Medulla oblongata (tissue), 1 donor: Measurements from ENCODE around the gene YPEL2.
A peak's percentile ranks its signal among the peaks of the same experiment; 100 is the strongest.
"Not testable (repeated sequence)": the region's sequence is repeated elsewhere in the genome, so short reads cannot be mapped to it uniquely, and the experiment has no call there.

Source experiments
- DNase-seq: peaks from one replicate; pipeline ENCODE4 v3.0.0-alpha.2; 2015; ENCODE audit errors: extremely low spot score

YPEL2 gene, protein sequence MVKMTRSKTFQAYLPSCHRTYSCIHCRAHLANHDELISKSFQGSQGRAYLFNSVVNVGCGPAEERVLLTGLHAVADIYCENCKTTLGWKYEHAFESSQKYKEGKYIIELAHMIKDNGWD

GRCh38 chr17:59331129-59331928 lies at the start of gene YPEL2:
YPEL2 (plus strand) TSS chr17:59331655; CDS start chr17:59353410, 21,755 bp downstream.
- peak; percentile 97 for DNase-seq

DNA sequence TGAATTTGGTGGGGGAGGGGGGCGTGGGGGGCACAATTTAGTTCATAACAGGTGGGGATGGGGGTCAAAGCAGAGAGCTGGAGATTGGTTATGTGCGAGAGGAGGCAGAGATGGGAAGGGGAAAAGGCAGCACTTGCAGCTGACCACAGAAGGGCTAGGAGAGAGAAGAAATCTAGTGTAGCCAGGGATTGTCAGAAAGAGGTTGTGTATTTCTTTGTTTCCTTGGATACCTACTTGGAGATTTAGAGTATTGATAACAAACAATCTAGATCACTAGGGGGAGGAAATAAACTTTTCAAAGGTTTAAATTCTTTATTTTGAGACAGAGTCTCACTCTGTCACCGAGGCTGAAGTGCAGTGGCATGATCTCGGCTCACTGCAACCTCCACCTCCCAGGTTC lies 47.1 kb upstream of the YPEL2 start:
- no peak for DNase-seq

GRCh38 chr17:59287452-59287851 lies 44.0 kb upstream of the YPEL2 start:
- DNase-seq, result no peak

DNA sequence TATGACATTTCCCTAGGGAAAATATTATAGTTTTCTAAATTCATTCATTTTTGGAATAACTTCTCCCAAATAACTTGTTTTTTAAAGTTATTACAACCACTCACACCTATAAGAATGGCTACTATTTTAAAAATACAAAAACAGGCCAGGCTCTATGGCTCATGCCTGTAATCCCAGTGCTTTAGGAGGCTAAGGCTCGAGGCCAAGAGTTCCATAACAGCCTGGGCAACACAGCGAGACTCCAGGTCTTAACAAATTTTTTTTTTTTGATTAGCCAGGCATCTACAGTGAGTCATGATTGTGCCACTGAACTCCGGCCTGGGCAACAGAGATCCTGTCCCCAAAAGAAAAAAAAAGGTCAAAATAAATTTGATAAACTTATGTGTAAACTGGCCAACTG lies 43.6 kb upstream of the YPEL2 start:
- DNase-seq, result no peak

GRCh38 chr17:59289981-59290301 lies 41.5 kb upstream of the YPEL2 start:
- no peak for DNase-seq

- not testable (repeated sequence) for DNase-seq
Observed at GRCh38 chr17:59290302-59290998, 41.0 kb upstream of the YPEL2 start.

- DNase-seq, result no peak
Observed at GRCh38 chr17:59292174-59292523, 39.3 kb upstream of the YPEL2 start.

GRCh38 chr17:59296190-59296589 lies 35.3 kb upstream of the YPEL2 start:
- no peak for DNase-seq

- DNase-seq, result no peak
Observed at GRCh38 chr17:59298521-59298920, 32.9 kb upstream of the YPEL2 start.

DNA sequence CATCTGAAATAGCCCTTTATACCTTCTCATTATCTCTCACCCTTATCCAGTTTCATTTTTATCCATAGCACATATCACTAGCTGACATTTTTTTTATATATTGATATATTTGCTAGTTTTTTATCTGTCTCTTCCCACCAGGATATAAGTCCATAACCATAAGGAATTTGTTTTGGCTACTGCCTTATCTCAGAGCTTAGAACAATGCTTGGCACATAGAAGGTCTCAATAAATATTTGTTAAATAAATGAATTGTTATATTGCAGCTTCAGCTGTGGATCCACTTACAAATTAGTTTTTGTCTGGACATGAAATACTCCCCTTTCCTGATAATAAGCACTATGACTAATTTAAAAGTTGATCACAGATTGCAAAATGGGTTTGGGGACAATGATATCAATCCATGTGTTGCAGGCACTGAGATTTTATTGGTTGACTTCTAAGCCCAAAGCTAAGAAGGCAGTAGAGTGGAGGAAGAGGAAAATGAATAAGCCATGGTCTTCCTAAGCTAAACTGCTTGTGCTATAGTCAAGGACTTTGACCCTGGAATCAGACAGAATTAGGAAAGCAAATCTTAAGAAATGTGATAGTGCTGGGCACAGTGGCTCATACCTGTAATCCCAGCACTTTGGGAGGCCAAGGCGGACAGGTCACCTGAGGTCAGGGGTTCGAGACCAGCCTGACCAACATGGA lies 31.9 kb upstream of the YPEL2 start:
- DNase-seq, result no peak

DNA sequence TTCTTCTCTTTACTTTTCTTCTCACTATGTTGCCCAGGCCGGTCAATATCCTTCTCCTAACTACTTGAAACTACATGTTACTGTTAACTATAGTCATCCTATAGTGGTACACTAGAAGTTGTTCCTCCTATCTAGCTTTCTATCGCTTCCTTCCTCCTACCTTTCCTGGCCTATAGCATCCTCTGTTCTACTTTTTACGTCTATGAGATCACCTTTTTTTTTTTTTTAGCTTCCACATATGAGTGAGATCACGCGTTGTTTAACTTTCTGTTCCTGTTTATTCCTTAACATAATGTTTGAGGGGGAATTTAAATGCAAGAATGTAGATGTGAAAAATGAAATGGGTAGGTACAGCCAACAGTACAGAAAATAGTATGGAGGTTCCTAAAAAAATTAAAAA lies 30.5 kb upstream of the YPEL2 start:
- no peak for DNase-seq

- no peak for DNase-seq
Observed at GRCh38 chr17:59304811-59305210, 26.6 kb upstream of the YPEL2 start.

DNA sequence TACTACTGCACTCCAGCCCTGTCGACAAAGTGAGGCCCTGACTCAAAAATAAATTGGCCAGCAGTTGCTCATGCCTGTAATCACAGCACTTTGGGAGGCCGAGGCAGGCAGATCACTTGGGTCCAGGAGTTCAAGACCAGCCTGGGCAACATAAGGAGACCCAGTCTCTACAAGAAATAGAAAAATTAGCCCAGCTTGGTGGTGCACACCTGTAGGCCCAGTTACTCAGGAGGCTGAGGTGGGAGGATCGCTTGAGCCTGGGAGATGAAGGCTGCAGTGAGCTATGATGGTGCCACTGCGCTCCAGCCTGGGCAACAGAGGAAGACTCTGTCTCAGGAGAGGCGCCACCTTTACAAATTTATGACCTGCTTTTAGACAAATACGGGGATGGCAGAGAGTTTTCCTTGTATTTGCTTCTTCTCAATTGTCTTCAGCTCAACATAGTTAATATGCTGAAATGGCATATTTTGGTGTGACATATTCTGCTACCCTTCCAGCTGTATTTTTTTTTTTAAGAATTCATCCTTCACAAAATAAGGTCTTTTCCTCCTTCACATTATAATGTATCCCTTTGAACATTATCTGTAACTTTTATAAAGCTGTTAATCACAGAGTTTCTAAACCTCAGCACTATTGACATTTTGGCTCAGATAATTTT lies 21.1 kb upstream of the YPEL2 start:
- DNase-seq, result no peak

GRCh38 chr17:59311051-59311468 lies 20.4 kb upstream of the YPEL2 start:
- peak; percentile 93 for DNase-seq

GRCh38 chr17:59311521-59311920 lies 19.9 kb upstream of the YPEL2 start:
- not testable (repeated sequence) for DNase-seq

- peak; percentile 23 for DNase-seq
Observed at GRCh38 chr17:59315866-59316265, 15.6 kb upstream of the YPEL2 start.

DNA sequence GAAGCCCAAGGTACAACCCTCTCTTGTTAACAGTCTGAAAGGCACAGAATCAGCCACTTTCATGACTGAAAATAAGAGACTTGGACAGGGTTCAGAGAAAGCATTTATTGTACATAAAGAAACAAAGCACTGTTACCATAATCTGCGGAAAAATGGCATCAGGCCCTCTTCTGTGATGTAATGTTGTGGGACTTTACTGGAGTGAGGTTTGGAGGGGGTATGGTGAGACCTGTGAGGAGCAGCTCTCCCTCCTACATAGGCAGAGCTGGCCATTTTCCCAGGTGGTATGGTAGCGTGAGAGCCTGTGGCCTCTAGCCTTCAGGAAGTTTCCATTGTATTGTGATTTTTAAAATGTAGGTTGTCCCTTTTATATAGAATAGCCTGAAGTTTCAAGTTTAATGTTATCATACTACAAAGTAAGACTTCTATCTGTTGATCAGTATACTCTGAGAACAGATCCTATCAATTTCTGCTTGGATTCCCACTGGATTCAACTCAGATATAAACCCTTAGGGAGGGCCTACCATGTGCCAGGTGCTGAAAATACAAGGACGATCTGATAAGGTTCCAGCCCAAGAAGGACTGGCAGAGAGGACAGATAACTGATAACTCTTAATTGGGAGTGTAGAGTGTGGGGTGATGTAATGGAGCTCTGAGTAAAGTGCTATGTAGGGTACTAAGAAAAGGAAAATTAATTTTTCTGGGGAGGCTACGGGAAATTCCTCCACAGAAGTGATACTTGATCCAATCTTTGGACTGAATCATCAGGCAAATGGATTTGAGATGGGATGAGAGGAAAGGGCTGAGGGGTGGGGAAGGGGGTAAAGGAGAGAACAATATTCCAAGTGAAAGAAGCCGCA lies 4.1 kb upstream of the YPEL2 start:
- no peak for DNase-seq

- no peak for DNase-seq
Observed at GRCh38 chr17:59327981-59328290, 3.5 kb upstream of the YPEL2 start.

GRCh38 chr17:59328601-59329000 lies 2.9 kb upstream of the YPEL2 start:
- DNase-seq, result peak; percentile 2

DNA sequence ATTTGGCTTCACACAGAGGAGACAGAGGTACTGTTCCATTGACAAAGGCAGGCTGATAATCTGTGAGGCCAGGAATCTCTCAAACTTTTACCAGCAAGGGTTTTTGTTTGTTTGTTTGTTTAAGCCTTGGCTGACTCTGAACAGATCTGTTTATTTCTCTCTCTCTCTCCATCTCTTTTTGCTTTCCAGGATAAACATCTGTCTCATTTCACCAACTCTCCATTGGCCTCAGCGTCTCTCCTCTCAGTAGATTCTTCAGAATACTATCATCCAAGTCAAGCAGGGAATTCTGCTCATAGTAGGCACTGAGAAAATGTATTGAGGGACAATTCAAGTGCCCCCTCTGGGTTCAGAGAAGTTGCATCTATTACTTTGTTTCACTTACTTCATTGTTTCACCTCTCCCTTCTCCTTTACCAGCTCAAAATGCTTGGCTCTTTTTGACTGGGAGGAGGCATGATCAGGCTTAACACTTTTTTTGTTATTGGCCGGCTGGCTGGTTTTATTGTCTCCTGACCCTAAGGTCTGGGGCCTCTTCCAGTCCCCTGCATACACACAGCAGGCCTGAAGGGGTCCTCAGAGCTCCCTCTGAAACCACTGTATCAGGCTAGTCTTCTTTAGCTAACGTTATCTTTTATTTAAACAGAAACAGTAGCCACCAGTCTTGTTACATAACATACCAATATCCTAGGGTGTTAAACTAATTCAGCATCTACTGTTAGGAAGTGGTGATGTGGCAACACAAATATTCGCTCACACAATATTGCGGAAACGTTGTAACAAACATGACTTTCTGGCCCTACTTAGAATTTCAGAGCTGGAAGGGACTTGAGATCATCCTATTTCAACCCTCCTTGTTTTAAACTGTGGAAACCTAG lies 2.0 kb upstream of the YPEL2 start:
- peak; percentile 91 for DNase-seq
